LNCaP clone FGC (cell line): ENCODE results near the gene DOCK2.
"Not testable (repeated sequence)": the region's sequence is repeated elsewhere in the genome, so short reads cannot be mapped to it uniquely, and the experiment has no call there.

Experiments used
- DNase-seq: peaks from one replicate; pipeline ENCODE4 v3.0.0-alpha.2; 2011; ENCODE audit warnings: low read depth
- H3K4me3 ChIP-seq: 2 replicates; pipeline ENCODE4 v1.5.1; 2011; ENCODE audit warnings: mild to moderate bottlenecking, low read depth, low read length, control low read depth
- CTCF ChIP-seq: IDR thresholded peaks from 2 replicates; pipeline ENCODE4 v1.5.1; 2012; ENCODE audit warnings: mild to moderate bottlenecking; ENCODE audit not compliant: control insufficient read depth, insufficient read depth; ENCODE audit errors: extremely low read depth

The DOCK2 gene

GRCh38 chr5:170087168-170087817 lies 450.2 kb downstream of the DOCK2 start:
- H3K4me3 ChIP-seq: no peak overlapping the region
- DNase-seq: no peak
- TF ChIP-seq CTCF: no peak

- H3K4me3 ChIP-seq: no peak overlapping the region
- no peak for DNase-seq
- TF ChIP-seq CTCF: no peak
Measured at GRCh38 chr5:170092455-170093101, 455.5 kb downstream of the DOCK2 start.

- not testable (repeated sequence) for H3K4me3 ChIP-seq, DNase-seq
Measured at GRCh38 chr5:170094329-170094728, 457.3 kb downstream of the DOCK2 start.

- TF ChIP-seq CTCF: no peak
- DNase-seq: no peak
- H3K4me3 ChIP-seq: no peak overlapping the region
Measured at GRCh38 chr5:170095646-170096045, 458.6 kb downstream of the DOCK2 start.

GRCh38 chr5:170097934-170098333 lies 460.9 kb downstream of the DOCK2 start:
- no peak for TF ChIP-seq CTCF
- DNase-seq: no peak
- H3K4me3 ChIP-seq: no peak overlapping the region

- no peak overlapping the region for H3K4me3 ChIP-seq
- peak; percentile 27 for DNase-seq
- peak; percentile 44 for TF ChIP-seq CTCF
Measured at GRCh38 chr5:170100066-170100943, 463.2 kb downstream of the DOCK2 start.

GRCh38 chr5:170103447-170103846 lies 466.4 kb downstream of the DOCK2 start:
- no peak for TF ChIP-seq CTCF

More at GRCh38 chr5:170103447-170103846, 466.4 kb downstream of the DOCK2 start:
- no peak overlapping the region for H3K4me3 ChIP-seq
- no peak for DNase-seq
